K562 (cell line): ENCODE measurements around the gene MILR1. TPM values are rescaled to one million over a fixed set of nuclear protein-coding genes. Genes with fewer than 3 reads are reported as not detected.

Experiments
- CBX5 ChIP-seq: IDR thresholded peaks from 2 replicates; pipeline ENCODE4 v1.6.1; 2014; ENCODE audit warnings: low read depth, borderline replicate concordance
- CHD1 ChIP-seq: fragments of 200-600 bp; sonication (generic); IDR thresholded peaks from one replicate; pipeline ENCODE4 v1.6.1; 2012; ENCODE audit warnings: mild to moderate bottlenecking, moderate library complexity, low read length, inconsistent platforms
- DACH1 ChIP-seq: fragments of 450-650 bp; IDR thresholded peaks from 2 replicates; pipeline ENCODE4 v1.6.1; 2018; ENCODE audit not compliant: partially characterized antibody
- E2F6 ChIP-seq, 2 experiments: IDR thresholded peaks; 2 replicates each; pipeline ENCODE4 v1.6.1; 2011; ENCODE audit warnings: borderline replicate concordance in 1 of 2, control low read depth in 1 of 2, low read depth in 1 of 2, low read length in 1 of 2, mild to moderate bottlenecking in 1 of 2, mixed read lengths in 1 of 2, moderate library complexity in 1 of 2; ENCODE audit not compliant: insufficient read depth in 1 of 2, insufficient read length in 1 of 2, poor library complexity in 1 of 2, severe bottlenecking in 1 of 2; ENCODE audit errors: extremely low read depth in 1 of 2
- ESRRA ChIP-seq: fragments of 450-650 bp; IDR thresholded peaks from 2 replicates; pipeline ENCODE4 v1.6.1; 2014; ENCODE audit warnings: low read depth, mild to moderate bottlenecking, moderate library complexity, borderline replicate concordance
- EWSR1 ChIP-seq: fragments of 450-650 bp; IDR thresholded peaks from 2 replicates; pipeline ENCODE4 v1.6.1; 2018; ENCODE audit warnings: borderline replicate concordance, mild to moderate bottlenecking, low read depth, moderate library complexity; ENCODE audit not compliant: partially characterized antibody
- GABPA ChIP-seq: fragments of 200-800 bp; sonication (Bioruptor generic); conservative IDR thresholded peaks from 2 replicates; pipeline ENCODE4 v1.6.1; 2016; ENCODE audit warnings: low read depth, missing genetic modification characterization, missing compliant biosample characterization
- HCFC1 ChIP-seq: IDR thresholded peaks from 2 replicates; pipeline ENCODE4 v1.6.1; 2012; ENCODE audit warnings: low read depth, low read length, improper control_type of control experiment
- NKRF ChIP-seq: fragments of 450-650 bp; IDR thresholded peaks from 2 replicates; pipeline ENCODE4 v1.6.1; 2016; ENCODE audit warnings: borderline replicate concordance
- RB1 ChIP-seq: fragments of 450-650 bp; IDR thresholded peaks from 2 replicates; pipeline ENCODE4 v1.6.1; 2017; ENCODE audit warnings: low read depth, mild to moderate bottlenecking
- RFX1 ChIP-seq: fragments of 450-650 bp; IDR thresholded peaks from 2 replicates; pipeline ENCODE4 v1.6.1; 2016; ENCODE audit warnings: mild to moderate bottlenecking, moderate library complexity
- SMARCB1 ChIP-seq: IDR thresholded peaks from 2 replicates; pipeline ENCODE4 v1.6.1; 2011; ENCODE audit warnings: improper control_type of control experiment, low read depth; ENCODE audit not compliant: insufficient read length
- TCF3 ChIP-seq: sonication (generic); formaldehyde crosslinking; IDR thresholded peaks from 2 replicates; pipeline ENCODE4 v1.4.0; 2020; ENCODE audit warnings: mild to moderate bottlenecking, missing genetic modification reagents
- ZC3H4 ChIP-seq: sonication (generic); formaldehyde crosslinking; IDR thresholded peaks from 2 replicates; pipeline ENCODE4 v1.9.0; 2021; ENCODE audit warnings: missing genetic modification reagents, borderline replicate concordance
- ZKSCAN8 ChIP-seq: fragments of 200-800 bp; sonication (Bioruptor generic); IDR thresholded peaks from 2 replicates; pipeline ENCODE4 v1.6.1; 2016; ENCODE audit warnings: missing genetic modification characterization, missing compliant biosample characterization
- ZNF174 ChIP-seq: fragments of 250-450 bp; sonication (Bioruptor Pico); IDR thresholded peaks from 2 replicates; pipeline ENCODE4 v1.4.0; 2020; ENCODE audit warnings: mild to moderate bottlenecking
- ZNF217 ChIP-seq: sonication (generic); formaldehyde crosslinking; IDR thresholded peaks from 2 replicates; pipeline ENCODE4 v1.8.0; 2022; ENCODE audit warnings: mild to moderate bottlenecking, missing genetic modification reagents
- ZNF354B ChIP-seq: fragments of 250-450 bp; sonication (Bioruptor Pico); IDR thresholded peaks from 2 replicates; pipeline ENCODE4 v1.4.0; 2020
- ZNF695 ChIP-seq: fragments of 450-650 bp; formaldehyde crosslinking; IDR thresholded peaks from 2 replicates; pipeline ENCODE4 v1.4.0; 2020; ENCODE audit warnings: mild to moderate bottlenecking, moderate library complexity
- ZNF717 ChIP-seq: fragments of 250-450 bp; sonication (Bioruptor Pico); IDR thresholded peaks from 2 replicates; pipeline ENCODE4 v1.5.0; 2021
- ZNF778 ChIP-seq: fragments of 450-650 bp; formaldehyde crosslinking; IDR thresholded peaks from 2 replicates; pipeline ENCODE4 v1.4.0; 2020; ENCODE audit warnings: mild to moderate bottlenecking, moderate library complexity
- polyA plus RNA-seq, 8 experiments: library from polyadenylated mRNA; depleted of rRNA in 4 of 8; stranded (reverse) in 5 of 8; unstranded in 3 of 8; fragments of >200 nt; fragmentation: Nextera tagmentation in 2 of 8; fragmentation: Illumina TruSeq in 1 of 8; extraction: Ambion mirVana in 2 of 8; extraction: Trizol in 1 of 8; gene quantifications; 2 replicates each; pipeline versions ENCODE4 v1.2.1 to v1.2.3, GENCODE V29; 2011 to 2014; ENCODE audit warnings: inconsistent platforms in 1 of 8, missing spikeins in 1 of 8
- total RNA-seq, 7 experiments: library from RNA; depleted of rRNA in 6 of 7; stranded (reverse); fragments of >200 nt in 6 of 7; fragmentation: Illumina TruSeq in 2 of 7; extraction: Trizol in 2 of 7; gene quantifications; 2 replicates each; pipeline versions ENCODE4 v1.2.1 to v1.2.3, GENCODE V29; 2011 to 2021; ENCODE audit warnings: low replicate concordance in 1 of 7
- TF ChIP-seq, protein P1 (sequence below), 3 experiments: IDR thresholded peaks in 2 of 3; conservative IDR thresholded peaks in 1 of 3; 2 replicates each; pipeline ENCODE4 v1.5.1; 2011 to 2012; ENCODE audit warnings: low read length in 3 of 3, mild to moderate bottlenecking in 3 of 3, control low read depth in 2 of 3, improper control_type of control experiment in 1 of 3, inconsistent platforms in 1 of 3, low read depth in 1 of 3, mixed read lengths in 1 of 3, moderate library complexity in 1 of 3; ENCODE audit not compliant: insufficient read depth in 2 of 3

The MILR1 gene
- total and polyA plus RNA-seq, 9 of the 15 experiments (the other 6 are each of a cell fraction or from before 2014, with no cell fraction given), result 3.8 to 14.1 (median 7.1) TPM

DNA sequence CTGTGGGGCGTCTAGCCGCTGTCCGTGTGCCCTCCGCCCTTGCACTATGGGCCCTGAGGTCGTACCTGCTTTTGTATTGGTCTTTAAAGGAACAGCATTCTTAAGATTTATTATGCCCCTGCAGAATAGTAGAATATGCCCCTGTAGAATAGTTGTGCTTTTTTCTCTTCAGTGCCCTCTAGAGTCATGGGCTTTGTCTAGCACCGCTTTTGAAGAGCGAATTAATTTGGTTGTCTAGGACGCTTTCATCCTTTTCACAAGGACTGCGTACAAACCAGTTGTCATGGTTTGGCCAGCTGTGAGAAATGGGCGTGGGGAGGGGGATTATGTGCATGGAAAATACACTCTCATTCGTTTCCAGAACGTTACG, 58.5 kb downstream of the MILR1 start (continued):
- TF ChIP-seq ZNF778 (no peak), NKRF (peak; percentile 86), ESRRA (no peak), EWSR1 (no peak), ZNF174 (CRISPR knock-in tag) (no peak), TCF3 (0 out of 2 replicates have a peak, but pooled peaks have one; percentile 11), E2F6 (IDR thresholded peaks at IDR 0.05; ENCODE audit: borderline replicate concordance in 1 of 2, extremely low read depth in 1 of 2, insufficient read depth in 1 of 2, insufficient read length in 1 of 2, low read depth in 1 of 2, low read length in 1 of 2, poor library complexity in 1 of 2, severe bottlenecking in 1 of 2) (no peak), CHD1 (no peak), ZNF217 (CRISPR knock-in tag) (no peak), RFX1 (peak; percentile 73), ZNF354B (CRISPR knock-in tag) (no peak), RB1 (0 out of 2 replicates have a peak, but pooled peaks have one; percentile 21), GABPA (tag) (no peak), ZC3H4 (CRISPR knock-in tag) (no peak), ZNF695 (CRISPR knock-in tag) (no peak), DACH1 (peak; percentile 54), ZKSCAN8 (CRISPR knock-in tag) (no peak), HCFC1 (no peak), CBX5 (no peak), ZNF717 (CRISPR knock-in tag) (no peak), SMARCB1 (no peak)
- TF ChIP-seq, protein P1, sequence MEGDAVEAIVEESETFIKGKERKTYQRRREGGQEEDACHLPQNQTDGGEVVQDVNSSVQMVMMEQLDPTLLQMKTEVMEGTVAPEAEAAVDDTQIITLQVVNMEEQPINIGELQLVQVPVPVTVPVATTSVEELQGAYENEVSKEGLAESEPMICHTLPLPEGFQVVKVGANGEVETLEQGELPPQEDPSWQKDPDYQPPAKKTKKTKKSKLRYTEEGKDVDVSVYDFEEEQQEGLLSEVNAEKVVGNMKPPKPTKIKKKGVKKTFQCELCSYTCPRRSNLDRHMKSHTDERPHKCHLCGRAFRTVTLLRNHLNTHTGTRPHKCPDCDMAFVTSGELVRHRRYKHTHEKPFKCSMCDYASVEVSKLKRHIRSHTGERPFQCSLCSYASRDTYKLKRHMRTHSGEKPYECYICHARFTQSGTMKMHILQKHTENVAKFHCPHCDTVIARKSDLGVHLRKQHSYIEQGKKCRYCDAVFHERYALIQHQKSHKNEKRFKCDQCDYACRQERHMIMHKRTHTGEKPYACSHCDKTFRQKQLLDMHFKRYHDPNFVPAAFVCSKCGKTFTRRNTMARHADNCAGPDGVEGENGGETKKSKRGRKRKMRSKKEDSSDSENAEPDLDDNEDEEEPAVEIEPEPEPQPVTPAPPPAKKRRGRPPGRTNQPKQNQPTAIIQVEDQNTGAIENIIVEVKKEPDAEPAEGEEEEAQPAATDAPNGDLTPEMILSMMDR (IDR thresholded peaks at IDR 0.05 in 2 of 3, conservative IDR thresholded peaks at IDR 0.05 in 1 of 3; ENCODE audit: insufficient read depth in 2 of 3, low read depth in 1 of 3, low read length in 3 of 3), result peak; percentile 48 to 63 (median 60); a peak in 4 of 6 replicates
